ENCODE results near the gene TFDP1. TPM values are rescaled to one million over a fixed set of nuclear protein-coding genes. Genes with fewer than 3 reads are reported as not detected.
"Not testable (repeated sequence)": the region's sequence is repeated elsewhere in the genome, so short reads cannot be mapped to it uniquely, and the experiment has no call there.

The TFDP1 gene
- total and polyA plus RNA-seq, 12 donors, result 16.4 to 51.4 (median 37.5) TPM

DNA sequence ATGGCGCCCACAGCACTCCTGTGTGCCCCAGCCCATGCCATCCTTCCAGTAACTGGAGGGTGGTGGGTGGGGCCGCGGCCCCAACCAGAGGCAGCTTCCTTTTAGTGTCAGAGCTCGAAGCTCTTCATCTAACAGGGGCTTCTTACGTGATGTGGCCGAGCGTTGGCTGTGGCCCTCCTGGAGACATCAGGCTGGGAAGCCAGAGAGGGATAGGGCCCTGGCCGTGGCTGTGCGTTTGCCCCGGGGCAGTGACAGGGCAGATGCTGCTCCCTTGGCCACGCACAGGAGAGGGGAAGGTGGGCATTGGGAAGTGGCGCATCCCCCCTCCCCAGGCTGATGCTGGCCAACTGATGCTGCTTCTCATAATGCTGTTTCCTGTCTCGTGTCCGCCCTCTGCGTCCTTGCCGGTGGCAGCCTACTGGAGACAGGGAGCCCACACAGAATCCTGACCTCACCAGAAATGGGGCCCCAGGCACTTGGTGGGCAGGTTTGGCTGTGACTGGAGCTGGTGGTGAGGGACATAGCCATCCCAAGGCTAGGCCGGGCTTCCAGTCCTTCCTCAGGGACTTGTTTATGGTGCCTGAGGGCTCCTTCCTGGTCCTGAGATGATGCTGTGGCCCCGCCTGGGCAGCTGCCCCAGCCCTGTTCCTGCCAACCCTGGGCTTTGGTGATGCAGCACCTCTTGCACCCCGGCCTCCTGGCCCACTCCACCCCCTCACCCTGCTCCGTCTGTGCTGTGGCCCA lies 39.1 kb downstream of the TFDP1 start:
- no peaks in the 10 kb centered on the region for H3K4me1 ChIP-seq
- H3K9me3 ChIP-seq, result no peaks in the 10 kb centered on the region
- H3K27ac ChIP-seq, result no peak overlapping the region
- no peaks in the 10 kb centered on the region for H3K27me3 ChIP-seq
- TF ChIP-seq, protein P1, sequence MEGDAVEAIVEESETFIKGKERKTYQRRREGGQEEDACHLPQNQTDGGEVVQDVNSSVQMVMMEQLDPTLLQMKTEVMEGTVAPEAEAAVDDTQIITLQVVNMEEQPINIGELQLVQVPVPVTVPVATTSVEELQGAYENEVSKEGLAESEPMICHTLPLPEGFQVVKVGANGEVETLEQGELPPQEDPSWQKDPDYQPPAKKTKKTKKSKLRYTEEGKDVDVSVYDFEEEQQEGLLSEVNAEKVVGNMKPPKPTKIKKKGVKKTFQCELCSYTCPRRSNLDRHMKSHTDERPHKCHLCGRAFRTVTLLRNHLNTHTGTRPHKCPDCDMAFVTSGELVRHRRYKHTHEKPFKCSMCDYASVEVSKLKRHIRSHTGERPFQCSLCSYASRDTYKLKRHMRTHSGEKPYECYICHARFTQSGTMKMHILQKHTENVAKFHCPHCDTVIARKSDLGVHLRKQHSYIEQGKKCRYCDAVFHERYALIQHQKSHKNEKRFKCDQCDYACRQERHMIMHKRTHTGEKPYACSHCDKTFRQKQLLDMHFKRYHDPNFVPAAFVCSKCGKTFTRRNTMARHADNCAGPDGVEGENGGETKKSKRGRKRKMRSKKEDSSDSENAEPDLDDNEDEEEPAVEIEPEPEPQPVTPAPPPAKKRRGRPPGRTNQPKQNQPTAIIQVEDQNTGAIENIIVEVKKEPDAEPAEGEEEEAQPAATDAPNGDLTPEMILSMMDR (IDR thresholded peaks at IDR 0.05), result no peak
- ATAC-seq (peak in 1 of 8 donors; percentile 27), DNase-seq (no peak)
- H3K4me3 ChIP-seq, result no peak overlapping the region
- H3K36me3 ChIP-seq, result peaks cover 0 to 31% (median 0%) of the 10 kb centered on the region in 9 donors
- intact Hi-C loops (cut with DNase I), result no loop called here
- 96 to 97% methylated on average over 19 to 20 of the region's 20 CpGs for WGBS, 2 donors

DNA sequence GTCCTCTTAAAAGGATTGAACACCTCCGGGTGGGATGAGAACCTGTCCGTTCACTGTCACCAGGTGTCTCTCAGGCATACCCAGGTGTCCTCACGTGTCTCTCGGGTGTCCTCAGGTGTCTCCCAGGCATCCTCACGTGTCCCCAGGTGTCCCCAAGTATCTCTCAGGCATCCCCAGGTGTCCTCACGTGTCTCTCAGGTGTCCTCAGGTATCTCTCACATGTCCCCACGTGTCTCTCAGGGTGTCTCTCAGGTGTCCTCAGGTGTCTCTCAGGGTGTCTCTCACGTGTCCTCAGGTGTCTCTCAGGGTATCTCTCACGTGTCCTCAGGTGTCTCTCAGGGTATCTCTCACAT lies 39.7 kb downstream of the TFDP1 start:
- 91 to 98% methylated on average over 9 of the region's 9 CpGs for WGBS, 2 donors
- peaks cover 0 to 36% (median 0%) of the 10 kb centered on the region in 9 donors for H3K36me3 ChIP-seq
- ATAC-seq (no peak), DNase-seq (no peak)
- TF ChIP-seq, protein P1 (IDR thresholded peaks at IDR 0.05), result no peak
- H3K4me3 ChIP-seq, result no peak overlapping the region
- H3K4me1 ChIP-seq, result no peaks in the 10 kb centered on the region
- no peaks in the 10 kb centered on the region for H3K27me3 ChIP-seq
- intact Hi-C loops (cut with DNase I), result no loop called here
- no peak overlapping the region for H3K27ac ChIP-seq
- H3K9me3 ChIP-seq, result no peaks in the 10 kb centered on the region

DNA sequence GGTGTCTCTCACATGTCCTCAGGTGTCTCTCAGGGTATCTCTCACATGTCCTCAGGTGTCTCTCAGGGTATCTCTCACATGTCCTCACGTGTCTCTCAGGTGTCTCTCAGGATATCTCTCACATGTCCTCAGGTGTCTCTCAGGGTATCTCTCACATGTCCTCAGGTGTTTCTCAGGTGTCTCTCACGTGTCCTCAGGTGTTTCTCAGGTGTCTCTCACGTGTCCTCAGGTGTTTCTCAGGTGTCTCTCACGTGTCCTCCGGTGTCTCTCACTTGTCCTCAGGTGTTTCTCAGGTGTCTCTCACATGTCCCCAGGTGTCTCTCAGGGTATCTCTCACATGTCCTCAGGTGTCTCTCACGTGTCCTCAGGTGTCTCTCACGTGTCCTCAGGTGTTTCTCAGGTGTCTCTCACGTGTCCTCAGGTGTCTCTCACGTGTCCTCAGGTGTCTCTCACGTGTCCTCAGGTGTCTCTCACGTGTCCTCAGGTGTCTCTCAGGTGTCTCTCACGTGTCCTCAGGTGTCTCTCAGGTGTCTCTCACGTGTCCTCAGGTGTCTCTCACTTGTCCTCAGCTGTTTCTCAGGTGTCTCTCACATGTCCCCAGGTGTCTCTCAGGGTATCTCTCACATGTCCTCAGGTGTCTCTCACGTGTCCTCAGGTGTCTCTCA lies 40.2 kb downstream of the TFDP1 start:
- ATAC-seq; H3K4me3 ChIP-seq; H3K4me1 ChIP-seq; H3K9me3 ChIP-seq; intact Hi-C loops (cut with DNase I); H3K27ac ChIP-seq; H3K27me3 ChIP-seq; DNase-seq: not testable (repeated sequence)
- 95 to 96% methylated on average over 14 of the region's 14 CpGs for WGBS, 2 donors
- peaks cover 0 to 37% (median 0%) of the 10 kb centered on the region in 9 donors for H3K36me3 ChIP-seq

DNA sequence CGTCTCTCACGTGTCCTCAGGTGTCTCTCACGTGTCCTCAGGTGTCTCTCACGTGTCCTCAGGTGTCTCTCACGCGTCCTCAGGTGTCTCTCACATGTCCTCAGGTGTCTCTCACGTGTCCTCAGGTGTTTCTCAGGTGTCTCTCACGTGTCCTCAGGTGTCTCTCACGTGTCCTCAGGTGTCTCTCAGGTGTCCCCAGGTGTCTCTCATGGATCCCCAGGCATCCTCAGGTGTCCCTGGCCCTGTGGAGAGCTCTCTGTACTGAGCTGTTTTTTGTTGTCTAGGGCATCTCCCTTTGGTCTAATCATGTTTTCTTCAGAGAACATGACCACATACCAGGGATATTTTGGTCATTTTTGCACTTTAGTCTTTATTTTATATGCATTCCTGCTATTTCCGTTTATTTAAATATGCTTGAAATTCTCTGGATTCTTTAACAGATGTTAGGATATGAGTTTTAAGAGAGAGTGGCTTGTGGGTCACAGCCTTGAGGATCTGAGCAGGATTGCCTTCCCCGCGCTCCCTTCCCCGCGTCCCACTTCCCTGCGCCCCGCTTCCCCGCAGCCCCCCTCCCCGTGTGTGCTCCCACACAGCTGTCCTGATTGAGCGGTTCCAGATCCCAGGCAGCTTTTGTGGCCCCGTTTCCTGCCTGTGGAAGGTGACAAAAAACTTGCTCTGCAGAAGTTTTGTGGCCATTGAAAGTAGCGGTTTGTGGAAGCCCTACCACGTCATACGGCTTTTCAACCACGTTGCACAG lies 41.6 kb downstream of the TFDP1 start:
- no peak overlapping the region for H3K27ac ChIP-seq
- TF ChIP-seq, protein P1 (IDR thresholded peaks at IDR 0.05), result no peak
- no peaks in the 10 kb centered on the region for H3K4me1 ChIP-seq
- no peaks in the 10 kb centered on the region for H3K9me3 ChIP-seq
- H3K27me3 ChIP-seq, result no peaks in the 10 kb centered on the region
- ATAC-seq, result no peak
- H3K4me3 ChIP-seq, result no peak overlapping the region
- 81 to 83% methylated on average over 24 of the region's 24 CpGs for WGBS, 2 donors
- DNase-seq, result peak in 1 of 2 donors; percentile 2
- peaks cover 0 to 46% (median 0%) of the 10 kb centered on the region in 9 donors for H3K36me3 ChIP-seq
- intact Hi-C loops (cut with DNase I), result no loop called here

All from heart right ventricle (tissue), 16 donors.